Stimulated activated CD8-positive, alpha-beta memory T cell treated with anti-CD3 and anti-CD28 coated beads, Interleukin-4, amount 100 ng/mL, for 48 hours (primary cell): ENCODE results near the gene CEACAM21.
A peak's percentile ranks its signal among the peaks of the same experiment; 100 is the strongest.
"Not testable (repeated sequence)": the region's sequence is repeated elsewhere in the genome, so short reads cannot be mapped to it uniquely, and the experiment has no call there.

Experiments used
- DNase-seq: peaks from one replicate; pipeline ENCODE4 v3.0.0-alpha.2; 2020

Gene CEACAM21

DNA sequence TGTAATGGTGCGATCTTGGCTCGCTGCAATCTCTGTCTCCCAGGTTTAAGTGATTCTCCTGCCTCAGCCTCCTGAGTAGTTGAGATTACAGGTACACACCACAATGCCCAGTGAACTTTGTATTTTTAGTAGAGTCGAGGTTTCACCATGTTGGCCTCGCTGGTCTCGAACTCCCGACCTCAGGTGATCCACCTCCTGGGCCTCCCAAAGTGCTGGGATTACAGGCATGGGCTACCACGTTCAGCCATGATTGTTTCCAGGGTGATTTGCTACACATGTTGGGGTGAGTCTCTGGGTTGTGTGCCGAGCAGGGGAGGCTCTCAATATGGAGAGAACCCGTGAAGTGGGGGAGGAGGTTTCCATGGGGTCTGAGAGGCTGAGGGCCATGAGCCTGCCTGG lies 24.8 kb upstream of the CEACAM21 start:
- no peak for DNase-seq

DNA sequence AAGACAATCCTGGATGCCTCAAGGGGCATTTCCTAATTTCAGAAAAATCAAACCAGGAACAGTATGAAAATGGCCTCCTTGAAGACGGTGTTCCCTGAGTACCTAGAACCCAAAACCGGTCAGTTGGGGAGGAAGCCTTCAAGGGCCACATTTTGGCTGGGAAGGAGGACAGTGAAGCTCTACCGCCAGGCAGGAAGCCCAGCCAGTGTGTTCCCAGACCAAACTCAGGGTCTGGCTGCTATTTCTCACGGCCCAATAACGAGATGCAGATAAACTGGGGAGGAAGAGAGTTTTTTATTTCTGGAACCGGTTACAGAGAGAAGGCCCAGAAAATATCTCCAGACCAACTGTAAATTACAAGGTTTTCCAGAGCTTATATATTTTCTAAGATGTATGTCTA lies 24.3 kb upstream of the CEACAM21 start:
- DNase-seq = no peak

DNA sequence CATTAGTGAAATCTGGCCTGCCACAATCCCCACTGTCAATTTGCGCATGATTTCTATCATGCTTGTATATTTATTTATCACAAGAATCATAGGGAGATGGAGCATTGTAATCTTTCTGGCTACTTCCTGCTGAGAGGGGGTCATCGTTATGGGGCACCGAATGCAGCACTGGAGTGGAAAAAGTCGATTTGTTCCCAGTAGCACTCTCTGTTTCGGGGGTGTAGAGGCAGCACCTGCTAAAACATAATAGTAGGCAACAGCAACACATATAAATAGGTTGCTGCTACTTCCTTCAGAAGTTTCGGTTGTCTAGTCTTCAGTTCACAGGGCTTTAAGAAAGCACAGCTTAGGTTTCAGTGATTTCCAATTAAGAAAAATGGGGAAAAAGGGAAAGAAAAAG lies 23.4 kb upstream of the CEACAM21 start:
- peak; percentile 43 for DNase-seq

DNA sequence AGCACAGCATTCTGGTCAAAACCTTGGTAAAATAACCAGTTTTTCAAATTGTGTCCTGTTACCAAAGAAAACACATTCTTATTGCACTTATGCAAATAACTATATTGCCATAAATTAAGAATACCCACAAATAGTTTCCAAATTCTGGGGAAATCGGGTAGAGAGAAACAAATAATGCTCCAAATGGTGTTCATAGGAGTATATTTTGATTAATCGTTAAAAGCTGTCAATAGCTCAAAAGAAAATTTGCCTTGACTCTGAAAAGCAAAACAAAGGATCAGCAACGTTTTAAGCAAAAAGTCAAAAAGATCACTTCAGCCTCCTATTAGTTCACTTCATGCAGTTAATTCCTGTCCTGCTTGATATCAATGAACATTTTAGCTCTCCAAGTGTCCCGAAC lies 22.2 kb upstream of the CEACAM21 start:
- DNase-seq = no peak

DNA sequence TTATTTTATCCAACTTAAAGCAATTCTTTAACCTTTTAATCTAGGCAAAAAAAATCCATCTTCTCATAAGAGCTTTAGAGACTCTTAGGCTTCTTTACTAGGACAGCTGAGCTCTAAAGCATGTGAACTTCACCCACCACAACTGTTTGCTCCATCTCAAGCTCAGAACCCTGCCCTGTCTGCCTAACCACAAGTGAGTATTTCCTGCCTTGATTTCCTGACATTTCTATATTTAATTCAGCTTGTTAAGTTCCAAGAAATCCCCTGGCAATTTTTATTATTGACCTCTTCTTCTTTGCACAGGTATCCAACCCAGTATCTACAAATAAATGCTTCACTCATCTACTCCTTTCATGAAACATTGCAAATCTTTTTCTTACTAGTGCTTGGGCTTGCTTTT lies 21.1 kb upstream of the CEACAM21 start:
- DNase-seq = no peak

DNA sequence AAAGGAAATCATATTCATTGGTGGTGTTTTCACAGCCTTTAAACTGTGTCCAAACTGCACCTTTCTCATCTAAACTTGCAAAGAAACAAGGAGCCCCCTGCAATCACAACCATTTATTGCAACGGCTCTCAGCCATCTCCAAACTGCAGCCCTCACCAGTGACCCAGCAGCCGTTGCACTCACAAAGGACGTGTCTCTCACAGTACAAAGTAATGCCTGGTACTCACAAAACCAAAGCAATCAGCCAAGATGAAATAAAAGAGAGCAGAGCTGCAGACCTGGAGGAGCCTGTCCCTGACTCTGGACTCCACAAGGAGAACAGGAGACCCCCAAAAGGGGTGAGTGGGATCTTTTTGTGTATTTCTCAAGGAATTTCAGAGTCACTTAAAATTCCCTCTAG lies 20.2 kb upstream of the CEACAM21 start:
- DNase-seq = no peak

DNA sequence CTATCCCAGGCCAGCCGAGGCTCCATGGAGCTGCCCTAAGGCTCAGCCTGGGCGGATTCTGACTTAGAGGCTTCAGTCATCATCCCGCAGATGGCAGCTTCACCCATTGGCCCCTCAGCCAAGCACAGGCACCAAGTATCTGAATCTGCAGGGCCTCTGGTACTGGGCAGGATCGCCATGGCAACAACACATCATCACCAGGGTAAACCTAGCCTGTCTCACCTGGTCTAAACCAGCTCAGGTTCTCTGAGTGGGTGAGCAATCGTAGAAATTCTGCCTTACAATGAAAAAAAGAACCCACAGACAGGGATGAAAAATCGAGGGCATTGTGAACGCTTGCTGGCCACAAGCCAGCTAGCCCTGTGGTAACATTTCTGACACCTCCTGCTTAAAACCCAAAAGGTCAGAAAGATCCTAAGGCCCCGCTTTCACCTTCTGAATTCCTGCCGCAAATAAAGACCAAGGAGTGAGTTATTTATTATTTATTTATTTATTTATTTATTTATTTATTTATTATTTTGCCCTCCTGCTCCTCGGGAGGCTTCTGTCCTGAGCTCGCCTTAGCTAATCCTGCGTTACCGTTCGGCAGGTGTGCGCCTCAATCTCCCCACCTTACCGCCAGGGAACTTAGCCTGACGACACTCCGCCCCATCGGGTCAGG lies 12.0 kb upstream of the CEACAM21 start:
- no peak for DNase-seq

DNA sequence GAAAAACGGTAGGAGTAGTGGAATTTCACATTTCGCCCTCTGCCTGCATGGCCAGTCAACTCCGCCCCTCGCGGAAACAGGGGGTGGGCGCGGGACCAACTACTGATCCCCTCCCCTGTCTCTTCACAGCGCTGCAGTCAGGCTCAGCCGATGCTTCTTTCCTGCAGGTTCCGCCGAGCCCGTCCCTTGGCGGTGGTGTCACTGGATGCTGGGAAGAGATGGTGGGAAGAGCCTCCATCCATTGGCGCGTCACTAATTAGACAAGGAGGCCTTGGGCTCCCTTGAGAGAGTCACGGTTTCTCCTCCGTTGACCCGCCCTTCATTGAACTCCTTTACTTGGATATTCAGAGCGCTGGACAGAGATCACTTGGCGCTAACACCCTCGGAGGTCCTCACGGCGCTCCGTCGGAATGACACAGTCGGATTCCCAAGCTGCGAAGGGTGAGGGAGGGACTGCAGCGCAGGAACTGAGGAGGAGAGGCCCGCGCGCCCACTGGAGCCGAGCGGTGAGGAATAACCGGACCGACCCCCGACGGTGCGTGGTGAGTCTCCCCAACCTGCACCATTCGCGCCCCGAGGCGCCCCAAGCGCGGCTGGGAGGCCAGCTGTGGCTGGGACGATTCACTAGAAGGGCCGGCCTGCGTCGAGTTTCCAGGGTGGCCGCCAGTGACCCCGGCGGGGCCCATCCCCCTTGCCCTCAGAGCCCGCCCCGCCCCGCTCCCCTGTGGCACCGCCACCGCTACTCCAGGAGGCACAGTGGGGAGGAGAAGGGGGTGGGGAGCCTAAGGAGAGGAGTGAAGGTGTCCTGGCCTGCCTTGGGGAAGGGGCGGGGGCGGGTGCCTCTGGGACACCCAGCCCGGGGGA lies 11.2 kb upstream of the CEACAM21 start:
- DNase-seq = no peak

DNA sequence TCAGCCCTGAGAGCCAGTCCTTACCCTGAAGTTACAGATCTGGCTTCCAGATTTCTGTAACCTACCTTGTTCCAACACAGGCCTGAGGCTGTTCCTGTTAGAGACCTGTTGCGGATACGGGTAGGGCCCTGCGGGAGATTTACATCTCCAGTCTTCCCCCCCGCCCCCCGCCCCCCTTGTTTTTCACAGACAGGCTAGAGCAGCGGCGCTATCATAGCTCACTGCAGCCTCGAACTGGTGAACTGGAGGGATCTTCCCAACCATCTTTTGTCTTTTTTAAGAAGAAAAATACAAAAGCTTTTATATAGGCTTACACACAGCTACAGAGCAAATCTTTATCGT lies 10.6 kb upstream of the CEACAM21 start:
- DNase-seq = no peak

DNA sequence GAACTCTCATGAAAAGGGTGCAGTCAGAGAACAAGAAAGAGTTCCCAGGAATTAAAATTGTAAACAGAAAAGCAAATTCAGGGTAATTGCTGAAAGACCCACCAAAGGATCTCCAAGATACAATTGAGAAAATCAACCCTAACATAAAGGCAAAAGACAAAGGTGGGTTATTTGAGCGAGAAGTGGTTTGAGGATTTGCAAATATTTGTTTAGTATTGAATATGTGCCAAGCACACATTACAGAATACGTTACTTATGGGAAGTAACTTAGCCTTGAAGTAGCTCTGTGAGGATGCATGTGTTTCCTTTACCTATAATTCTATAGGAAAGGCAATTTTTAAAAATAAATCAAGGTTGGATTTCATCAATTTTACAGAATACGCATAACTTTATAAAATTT lies 10.0 kb upstream of the CEACAM21 start:
- no peak for DNase-seq

DNA sequence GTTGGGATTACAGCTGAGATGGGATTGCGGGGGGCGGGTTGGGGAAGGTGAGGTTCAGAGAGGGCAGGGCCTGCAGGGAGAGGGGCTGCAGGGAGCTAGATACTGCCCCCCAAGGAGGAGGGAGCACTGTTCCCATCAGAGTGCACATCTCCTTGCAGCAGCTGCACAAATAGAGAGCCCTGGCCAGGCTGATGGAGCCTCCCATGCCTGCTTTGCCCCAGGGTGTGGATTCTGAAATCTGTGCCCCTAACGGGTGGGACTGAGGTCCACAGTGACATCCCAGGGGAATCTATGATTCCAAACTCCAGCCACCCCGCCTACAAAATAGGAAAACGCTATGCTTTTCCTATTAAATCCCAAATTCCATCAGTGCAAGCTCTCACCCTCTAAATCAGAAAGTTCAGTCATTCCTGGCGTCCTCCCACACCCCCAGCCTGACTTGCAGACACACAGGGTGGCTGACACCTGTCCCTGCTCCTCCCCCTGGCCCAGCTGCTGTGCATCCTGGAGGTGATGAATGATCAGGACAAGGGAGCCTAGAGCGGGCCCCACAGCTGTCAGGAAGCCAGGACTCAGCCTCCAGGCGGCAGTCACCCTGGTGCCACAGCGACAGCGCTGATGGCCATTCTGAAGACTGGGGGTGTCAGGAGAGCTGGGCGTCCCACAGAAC lies 6.3 kb upstream of the CEACAM21 start:
- DNase-seq = no peak

DNA sequence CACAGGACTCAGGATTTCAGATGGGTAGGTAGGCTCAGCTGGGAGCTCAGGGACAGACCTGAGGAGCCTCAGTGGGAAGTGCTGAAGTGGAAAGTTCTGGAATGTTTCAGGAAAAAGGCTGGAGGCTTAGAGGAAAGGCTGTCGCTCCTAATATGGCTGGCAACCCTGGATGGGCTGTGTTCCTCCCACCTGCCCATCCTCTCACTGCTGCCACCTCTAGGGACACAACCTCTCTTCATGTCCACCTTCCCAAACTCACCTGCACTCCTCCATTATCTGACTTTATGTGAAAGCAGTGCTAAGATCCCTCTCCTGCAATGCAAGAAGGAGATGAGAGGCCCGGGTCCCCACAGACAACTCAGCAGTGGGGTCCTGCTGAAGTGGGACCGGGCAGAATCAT lies 5.8 kb upstream of the CEACAM21 start:
- no peak for DNase-seq

DNA sequence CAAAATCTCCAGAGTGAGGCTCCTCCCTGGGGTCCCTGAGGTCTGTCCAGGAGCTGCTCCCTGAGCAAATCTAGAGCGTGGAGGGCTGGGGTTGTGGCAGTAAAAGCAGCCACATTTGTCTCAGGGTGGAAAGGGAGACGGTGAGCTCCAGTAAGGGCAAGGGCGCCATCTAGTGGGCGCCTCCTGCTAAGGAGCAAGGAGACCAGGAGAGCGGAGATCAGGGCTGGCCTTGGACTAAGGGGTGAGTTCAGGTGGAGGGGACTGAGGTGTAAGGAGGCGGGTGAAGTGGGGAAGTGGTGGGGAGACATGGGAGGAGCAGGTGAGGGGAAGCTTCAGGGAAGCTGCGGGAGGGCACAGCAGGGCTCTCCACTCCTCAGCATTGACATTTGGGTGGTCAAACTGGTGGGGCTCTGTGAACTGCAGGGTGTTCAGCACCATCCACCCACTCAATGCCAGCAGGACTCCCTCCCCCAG lies 5.3 kb upstream of the CEACAM21 start:
- peak; percentile 91 for DNase-seq

DNA sequence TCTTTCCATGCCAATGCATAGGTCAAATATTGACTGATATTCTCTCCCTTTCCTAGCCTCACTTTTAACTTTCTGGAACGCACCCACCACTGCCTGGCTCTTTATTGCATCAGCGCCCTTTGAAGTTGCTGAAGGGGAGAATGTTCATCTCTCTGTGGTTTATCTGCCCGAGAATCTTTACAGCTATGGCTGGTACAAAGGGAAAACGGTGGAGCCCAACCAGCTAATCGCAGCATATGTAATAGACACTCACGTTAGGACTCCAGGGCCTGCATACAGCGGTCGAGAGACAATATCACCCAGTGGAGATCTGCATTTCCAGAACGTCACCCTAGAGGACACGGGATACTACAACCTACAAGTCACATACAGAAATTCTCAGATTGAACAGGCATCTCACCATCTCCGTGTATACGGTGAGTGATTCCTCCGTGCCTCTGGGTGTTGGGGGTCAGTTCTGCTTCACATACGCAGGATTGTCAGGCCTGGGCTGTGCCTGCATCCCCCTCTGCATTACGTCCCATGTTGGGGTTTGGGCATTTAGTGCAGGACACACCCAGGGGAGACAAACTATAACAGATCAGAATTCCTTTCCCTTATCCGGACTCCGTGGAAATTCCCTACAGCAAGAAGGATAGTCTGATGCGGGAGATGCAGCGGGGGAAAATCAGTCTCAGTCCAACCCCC lies 1.3 kb downstream of the CEACAM21 start:
- DNase-seq = no peak

DNA sequence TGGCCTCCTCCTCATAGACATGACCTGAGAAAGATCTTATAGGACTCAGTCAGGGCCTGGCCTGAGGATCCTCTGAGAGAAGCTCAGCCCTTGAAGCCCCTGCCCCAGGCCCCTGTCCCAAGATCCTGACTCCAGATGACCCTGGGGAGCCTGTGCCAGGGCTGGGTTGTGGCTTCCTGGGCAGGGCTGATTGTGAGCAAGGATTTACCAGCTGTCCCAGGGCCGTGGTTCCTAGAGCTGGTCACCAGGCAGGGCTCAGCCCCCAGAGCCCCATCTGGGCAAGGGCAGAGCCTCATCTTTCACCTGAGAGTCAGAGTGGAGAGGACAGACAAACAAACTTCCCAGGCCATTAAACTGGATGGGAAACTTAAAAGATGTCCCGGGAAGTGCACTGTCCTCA lies 1.9 kb downstream of the CEACAM21 start:
- no peak for DNase-seq

DNA sequence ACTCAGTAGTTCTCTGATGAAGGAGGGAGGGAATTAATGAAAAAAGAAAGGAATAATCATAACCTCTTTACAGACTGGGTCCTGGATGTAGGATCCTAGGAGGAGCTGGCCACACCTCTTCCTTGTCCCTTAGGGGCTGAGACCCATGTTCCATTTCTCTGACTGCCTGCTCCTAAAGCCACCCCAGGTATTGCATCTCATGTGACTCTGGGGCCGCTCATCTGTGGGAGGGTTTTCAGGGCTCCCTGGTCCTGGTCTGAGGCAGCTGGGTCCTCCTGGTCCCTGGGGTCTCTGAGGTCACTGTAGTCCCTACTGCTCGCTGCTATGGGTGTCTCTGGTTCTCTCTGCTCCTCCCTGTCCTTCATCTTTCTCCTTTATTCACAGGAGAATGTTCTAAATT lies 2.9 kb downstream of the CEACAM21 start:
- DNase-seq = no peak

DNA sequence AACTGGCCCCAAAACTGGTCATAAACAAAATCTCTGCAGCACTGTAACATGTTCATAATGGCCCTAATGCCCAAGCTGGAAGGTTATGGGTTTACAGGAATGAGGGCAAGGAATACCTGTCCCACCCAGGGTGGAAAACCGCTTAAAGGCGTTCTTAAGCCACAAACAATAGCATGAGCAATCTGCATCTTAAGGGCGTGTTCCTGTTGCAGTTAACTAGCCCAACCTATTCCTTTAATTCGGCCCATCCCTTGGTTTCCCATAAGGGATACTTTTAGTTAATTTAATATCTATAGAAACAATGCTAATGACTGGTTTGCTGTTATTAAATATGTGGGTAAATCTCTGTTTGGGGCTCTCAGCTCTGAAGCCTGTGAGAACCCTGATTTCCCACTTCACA lies 5.1 kb downstream of the CEACAM21 start:
- not testable (repeated sequence) for DNase-seq

DNA sequence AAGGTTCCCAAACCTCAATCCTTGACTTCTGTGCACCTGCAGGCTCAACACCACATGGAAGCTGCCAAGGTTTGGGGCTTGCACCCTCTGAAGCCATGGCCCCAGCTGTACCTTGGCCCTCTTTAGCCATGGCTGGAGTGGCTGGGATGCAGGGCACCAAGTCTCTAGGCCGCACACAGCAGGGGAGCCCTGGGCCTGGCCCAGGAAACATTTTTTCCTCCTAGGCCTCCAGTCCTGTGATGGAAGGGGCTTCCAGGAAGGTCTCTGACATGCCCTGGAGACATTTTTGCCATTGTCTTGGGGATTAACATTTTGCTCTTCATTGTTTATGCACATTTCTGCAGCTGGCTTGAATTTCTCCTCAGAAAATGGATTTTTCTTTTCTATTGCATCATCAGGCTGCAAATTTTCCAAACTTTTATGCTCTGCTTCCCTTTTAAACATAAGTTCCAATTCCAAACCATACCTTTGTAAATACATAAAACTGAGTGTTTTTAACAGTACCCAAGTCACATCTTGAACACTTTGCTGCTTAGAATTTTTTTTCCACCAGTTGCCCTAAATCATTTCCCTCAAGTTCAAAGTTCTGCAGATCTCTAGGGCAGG lies 6.7 kb downstream of the CEACAM21 start:
- not testable (repeated sequence) for DNase-seq

DNA sequence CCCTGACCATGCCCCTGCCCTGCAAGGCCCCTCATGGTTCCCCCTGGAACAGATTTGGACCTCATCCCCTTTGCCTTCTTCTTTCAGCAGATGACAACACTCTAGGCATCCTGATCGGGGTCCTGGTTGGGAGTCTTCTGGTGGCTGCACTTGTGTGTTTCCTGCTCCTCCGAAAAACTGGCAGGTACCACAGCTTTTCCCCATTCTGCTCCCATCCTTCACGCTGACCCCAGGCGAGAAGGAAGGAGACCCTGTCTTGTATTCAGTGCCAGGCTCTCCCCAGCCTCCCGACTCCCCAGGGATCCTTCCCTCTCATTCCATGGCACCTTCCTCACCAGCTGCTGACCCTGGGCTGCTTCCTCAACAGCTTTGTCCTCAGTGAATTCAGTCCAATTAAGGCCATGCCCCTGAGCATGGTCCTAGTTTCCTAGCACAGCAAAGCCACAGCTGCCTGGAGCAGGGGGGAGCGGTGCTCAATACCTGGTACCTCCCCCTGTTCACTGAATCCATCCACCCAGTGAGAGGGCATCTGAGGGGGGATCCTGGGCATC lies 8.4 kb downstream of the CEACAM21 start:
- no peak for DNase-seq

DNA sequence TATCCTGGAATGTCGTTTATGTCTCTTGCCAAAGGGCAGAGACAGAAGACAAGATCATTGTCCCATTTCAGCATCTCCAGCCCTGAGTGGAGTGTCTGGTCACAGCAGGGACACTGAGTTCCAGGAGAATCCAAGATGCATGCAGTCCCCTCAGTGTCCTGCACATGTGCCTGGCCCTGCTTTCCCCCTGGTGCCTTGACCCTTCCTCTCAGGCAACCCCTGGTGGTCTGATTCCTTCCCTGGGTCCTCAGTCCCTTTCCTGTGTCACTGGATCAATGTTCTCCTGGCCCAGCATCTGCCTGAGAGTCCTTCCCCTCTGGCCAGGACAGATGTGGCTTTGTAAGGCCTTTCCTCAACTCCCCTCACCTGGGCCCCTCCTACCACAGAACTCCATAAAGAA lies 9.0 kb downstream of the CEACAM21 start:
- DNase-seq = no peak

DNA sequence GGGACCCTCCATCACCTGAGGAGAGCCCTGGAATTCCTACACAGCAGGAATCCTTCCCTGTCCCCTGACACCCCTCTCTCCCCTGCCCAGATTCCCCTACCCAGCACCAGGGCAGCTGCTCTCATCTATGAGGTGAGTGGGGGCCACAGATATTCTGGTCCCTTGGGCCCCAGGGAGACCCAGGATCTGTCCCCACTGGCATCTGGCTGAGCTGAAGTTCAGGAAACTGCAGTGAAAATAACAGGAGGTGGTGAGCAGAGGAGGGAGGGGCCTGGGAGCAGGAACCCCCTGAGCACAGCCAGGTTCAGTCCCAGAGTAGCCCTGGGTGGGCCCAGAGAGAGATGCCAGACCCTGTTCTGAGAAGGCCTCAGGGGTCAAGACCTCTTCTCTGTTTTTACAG lies 10.1 kb downstream of the CEACAM21 start:
- no peak for DNase-seq

DNA sequence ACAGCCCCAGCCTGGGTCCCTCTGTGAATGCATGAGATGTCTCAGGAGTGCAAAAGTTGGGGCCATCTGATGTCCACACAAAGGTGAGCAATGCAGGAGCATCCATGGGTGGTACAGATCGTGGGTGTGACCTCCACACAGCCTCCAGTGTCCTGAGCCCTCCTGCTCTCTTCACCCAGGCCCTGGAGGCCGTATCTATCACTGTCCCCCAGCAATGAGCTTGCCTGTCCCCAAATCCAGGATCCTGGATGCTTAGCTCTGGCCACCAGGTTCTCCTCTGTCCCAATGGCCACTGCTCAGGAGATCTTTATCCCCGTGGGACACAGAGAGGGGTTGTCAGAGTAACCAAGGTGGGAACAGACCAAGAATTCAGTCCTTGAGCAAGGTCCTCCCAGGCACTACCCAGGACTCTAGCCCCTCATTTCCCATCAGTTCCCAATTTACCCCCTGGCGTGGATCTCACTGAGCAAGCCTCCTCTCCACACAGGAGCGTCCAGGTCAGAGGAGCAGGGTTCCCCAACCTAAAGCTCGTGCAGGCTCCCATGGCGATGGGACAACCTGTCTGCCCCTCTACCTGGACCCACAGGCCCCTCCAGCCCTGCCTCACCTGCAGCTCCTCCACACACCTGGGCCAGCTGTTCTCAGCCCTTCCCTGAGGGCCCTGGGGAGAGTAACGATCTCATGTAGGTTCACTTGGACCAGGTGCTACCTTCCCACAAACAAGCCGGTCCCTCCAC lies 11.3 kb downstream of the CEACAM21 start:
- no peak for DNase-seq
